GM19238 (cell line): Measurements from ENCODE around the gene DLG3.
"Not testable (repeated sequence)": the region's sequence is repeated elsewhere in the genome, so short reads cannot be mapped to it uniquely, and the experiment has no call there.

Source experiments
- DNase-seq: peaks from one replicate; pipeline ENCODE4 v3.0.0; 2011; ENCODE audit warnings: low spot score; ENCODE audit not compliant: insufficient read length

The DLG3 gene

DNA sequence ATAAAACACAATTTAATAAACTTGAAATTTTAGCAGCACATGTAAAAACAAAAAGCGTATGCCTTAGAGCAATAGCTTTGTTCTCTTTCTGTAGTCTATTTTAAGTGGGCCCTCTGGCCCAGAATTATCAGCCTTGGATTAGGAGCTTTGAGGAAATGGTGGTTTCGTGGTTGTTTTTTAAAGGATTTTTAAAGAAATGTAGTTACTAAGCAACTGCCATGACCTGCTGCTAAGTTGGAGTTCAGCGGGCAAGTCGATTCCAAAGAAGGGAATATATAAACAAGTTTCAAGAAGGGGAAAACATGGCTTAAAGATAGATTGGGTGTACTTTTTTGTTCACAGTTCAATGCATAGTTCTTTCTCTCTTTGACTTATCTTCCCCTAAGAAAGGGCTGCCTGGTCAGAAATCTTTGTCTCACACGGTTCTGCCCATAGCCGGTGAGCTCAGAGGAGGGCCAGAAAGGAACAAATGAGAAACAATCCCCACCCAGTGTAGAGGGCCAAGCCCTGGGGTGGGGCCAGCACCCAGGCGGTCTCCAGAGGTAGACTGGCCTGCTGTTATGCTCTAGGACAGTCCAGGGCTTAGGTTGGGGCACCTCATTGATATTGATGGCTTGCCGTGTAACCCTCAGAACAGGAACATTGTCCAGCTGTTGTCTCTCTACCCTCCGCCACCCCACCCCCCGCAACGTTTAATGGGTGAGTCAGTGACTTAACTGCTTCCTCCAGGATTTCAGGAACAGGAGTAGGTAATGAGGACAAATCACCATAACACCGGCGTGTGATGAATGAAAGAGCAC lies 32.5 kb downstream of the DLG3 start:
- DNase-seq: no peak

DNA sequence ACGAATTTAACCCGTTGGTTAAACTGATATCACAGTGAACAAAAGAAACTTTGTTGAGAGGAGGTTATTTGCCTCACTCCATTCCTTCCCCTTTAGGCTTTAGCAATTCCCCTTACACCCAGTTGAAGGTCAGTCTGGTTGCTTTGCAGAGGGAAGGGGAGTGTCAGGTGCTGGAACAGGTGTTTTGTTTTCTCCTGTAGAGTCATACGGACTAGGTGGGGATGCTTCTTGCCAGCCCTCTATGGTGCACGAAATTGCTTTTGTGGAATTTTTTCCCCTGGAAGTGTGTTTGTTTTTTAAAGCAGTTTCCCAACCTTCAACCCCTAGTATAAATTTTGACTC lies 33.1 kb downstream of the DLG3 start:
- DNase-seq: no peak

DNA sequence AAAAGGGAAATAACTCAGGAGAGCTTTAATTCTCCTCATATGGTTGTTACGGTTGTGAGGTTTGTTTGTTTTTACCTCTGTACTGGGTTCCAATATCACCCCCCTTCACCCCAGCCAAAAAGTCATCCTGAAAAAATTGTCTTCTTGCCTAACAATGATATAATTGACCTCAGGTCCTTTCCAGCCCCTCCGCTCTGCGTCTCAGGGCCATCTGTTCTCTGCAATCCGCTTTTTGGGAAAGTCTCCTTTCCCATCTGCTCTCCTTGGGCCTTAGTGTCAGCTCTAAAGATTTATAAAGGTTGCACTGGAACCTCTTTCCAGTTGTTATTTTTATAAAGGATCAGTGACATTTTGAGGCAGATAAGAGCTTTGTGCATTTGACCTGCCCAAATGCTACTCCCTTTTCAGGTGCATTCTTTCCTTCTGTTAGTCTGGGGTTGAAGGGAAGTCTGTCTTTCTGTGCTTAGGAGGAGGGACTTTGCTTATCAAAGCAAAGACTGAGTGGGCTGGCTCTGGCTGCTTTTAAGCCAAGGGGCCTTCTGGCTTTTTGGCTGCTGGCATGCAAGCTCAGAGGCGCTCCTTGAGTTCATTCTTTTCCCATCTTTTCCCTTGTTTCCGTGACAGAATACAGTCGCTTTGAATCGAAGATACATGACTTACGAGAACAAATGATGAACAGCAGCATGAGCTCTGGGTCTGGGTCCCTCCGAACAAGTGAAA lies 34.1 kb downstream of the DLG3 start:
- no peak for DNase-seq

DNA sequence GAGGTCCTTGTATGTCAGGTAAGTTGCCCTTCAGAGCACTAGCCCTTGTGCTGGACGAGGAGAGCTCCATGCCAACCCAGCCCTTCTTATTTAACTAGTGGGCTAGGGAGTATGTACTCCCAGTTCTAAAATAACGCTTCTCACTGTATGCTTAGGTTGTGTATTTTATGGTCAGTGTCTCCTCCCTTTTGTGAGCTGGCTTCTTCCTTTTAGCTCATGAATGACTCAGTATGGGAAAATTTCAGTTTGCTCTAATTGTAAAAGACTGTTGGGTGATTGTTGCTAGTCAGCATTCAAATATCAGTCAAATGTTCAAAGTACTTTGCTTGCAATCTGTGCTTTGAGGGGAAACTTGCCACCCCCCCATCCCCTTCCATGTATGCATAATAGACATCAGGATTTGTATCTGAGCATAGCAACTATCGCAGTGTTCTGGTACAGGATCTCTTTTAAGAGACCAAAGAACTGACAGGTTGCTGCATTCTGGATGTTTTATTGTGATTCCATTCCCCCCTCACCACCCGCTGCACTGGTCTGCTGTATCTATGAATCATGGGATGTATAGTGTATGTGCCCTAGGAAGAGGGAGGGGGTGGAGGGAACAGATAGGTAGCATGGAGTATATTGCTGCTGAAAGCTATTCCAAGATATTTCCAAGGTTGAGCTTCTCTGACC lies 34.7 kb downstream of the DLG3 start:
- DNase-seq: no peak

DNA sequence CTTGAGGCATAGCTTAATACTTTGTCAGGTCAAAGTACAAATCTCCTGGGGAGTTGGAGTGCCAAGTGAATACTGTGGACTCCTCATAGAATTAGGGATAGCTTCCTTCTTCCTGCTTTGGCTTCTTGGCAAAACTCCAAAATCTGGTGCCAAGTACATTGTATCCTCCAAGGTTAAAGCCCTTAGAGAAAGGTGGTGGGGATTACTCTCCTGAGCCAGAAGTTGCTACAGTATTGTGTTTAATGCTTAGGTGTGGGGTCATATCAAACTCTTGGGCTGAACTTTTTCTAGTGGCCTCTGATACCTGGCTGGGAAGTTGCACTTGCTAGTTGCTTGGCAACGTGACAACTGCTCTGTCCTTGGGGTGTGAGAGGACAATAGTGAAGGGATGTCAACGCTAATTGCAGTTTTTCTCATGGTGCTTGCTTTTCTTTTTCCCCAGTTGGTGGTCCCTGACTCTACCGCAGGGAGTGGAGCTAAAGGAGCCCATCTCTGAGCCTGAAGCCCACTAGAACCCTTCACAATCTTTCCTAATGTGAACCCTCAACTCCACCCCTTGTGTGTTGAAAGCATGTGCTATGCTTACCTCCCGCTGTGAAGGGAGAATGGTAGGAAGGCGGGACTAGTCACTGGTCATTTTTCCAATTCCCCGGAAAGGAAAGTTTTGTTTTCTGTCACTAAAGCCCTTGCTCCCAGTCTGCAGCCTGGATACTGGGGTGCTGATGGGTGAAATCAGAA lies 35.5 kb downstream of the DLG3 start:
- DNase-seq: no peak

DNA sequence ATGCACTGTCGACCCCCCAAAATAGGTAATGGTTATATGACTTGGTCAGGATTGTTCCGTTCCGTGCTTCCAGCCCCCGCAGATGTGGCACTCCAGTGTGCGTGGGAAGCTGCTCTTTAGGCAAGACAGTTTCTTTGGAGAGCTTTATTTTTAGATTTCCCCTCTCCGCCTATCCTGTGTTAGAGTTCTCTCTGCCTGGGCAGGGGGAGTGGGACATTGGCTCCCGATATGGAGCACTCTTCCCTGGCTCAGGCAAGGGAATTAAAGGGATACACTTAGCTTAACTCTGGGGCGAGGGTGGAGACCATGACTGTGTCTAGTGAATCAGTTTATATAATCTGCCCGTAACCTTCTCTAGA lies 36.0 kb downstream of the DLG3 start:
- DNase-seq: no peak

DNA sequence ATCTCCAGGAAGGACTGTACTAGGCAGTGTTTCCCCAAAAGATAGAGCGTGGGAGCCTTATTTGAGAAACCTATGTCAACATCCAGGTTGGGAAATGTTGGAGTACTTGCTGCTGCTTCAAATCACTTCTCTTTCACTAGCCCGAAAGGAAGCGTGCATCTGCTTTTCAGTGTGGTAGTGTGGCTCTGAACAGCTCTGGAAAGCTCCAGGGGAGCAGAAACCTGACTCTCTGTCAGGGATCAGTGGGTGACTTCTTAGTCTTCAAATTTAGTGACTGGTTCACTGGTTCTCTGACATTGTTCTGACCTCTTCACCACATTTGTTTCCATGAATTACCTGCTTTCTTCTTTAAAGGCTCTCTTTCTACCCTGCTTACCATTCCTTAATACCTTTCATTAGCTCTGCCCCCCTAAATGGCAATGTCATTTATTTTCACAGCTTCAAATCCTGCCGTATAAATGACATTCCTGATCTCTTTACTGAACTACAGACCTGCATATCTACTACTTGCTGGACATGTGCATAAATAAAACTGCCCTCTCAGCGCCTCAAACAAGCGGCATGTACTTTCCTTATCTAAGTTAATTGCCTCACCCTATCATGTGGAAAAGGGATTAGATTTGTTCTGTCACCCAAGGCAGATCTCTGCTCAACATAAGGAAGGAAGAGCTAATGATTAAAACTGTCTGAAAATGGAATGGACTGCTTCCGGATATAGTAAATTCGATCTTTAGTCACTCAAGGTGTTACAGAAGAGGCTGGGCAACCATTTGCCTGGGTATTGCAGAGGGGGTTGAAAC lies 37.0 kb downstream of the DLG3 start:
- DNase-seq: no peak

DNA sequence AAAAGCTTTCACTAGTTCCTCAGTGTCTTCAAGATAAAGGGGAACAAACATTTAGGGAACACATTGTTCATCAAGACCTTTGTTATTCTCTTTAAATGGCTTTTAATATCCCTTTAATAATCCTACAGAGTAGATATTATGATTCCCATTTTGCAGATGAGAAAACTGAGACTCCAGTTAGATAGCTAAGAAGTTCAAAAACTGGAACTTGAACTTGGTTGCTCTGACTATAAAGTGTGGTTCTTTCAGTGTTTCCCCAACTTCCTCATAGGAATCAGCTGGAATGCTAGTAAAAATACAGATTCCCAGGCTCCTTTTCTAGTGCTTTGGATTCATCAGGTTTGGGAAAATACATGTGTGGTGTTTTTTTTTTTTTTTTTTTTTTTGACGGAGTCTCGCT lies 37.7 kb downstream of the DLG3 start:
- DNase-seq: no peak

DNA sequence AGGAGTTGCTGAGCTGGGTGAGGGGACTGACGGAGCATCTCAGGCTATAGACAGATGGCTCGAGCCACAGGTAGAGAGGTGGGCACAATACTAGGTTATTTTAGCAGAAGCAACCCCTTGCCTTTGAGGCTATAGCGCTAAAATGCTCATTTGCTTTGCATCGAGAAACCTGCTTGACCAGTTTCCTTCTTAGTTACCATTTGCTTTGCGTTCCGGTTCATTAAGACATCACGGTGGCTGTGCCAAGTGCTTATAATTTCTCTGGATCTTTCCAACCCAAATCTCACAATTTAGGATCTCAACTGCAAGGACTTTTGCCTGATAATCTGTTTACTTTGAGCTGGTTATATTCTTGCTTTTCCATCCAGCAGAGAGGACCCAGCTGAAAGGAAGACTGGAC lies 40.8 kb downstream of the DLG3 start:
- DNase-seq: no peak

DNA sequence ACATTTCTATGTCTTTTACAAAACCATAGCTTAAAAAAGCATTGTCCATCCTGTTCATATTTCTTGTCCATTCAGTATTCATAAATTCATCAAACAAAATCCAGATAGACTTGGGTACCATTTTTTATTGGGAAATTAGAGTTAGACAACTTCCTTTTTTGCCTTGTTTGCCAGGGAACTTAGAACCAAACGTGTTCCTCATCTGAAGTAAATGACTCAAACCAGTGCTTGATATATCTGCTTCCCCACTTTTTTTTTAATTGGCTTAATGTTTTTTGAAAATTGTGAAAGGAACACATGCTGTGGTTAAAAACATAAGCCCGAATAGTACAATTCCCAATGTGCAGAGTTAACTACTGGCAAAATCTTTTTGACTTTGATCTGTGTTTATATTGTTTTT lies 44.2 kb downstream of the DLG3 start:
- DNase-seq: no peak

DNA sequence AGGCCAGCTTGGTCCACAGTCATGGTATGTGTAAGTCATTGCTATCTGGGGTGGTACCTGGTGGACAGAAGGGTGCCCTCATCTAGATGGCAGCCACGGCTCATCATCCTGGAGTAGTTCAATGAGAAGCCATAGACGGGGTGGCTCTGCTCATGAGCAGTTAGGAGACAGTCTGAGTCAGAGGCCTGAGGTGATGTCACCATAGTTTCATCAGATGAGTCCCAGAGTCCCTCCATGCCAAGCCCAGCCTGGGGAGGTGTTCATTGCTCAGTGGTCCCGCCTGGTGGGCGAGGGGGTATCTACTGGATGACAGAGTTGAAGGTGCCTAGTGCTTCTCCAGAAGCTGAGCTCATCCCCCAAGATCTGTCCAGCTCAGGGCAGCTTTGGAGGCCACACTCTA lies 49.8 kb downstream of the DLG3 start:
- no peak for DNase-seq

DNA sequence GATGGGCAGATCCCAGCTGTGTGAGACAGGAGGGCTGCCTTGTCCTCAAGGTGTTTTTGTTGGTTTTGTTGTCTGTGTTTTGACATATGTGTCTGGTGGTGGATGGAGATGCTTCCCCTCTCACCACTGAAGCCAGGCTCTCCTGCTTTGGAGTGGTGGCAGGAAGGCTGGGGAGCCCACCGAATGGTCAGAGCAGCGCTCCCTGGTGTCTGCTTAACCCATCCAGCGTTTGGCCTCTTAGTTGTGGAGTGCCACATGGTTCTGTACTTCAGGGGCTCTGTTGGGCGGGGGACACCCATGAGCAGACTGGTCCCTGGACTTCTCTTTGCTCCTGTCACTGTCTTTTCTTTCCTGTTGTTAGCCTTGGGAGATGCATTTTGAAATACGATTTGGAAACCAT lies 51.9 kb downstream of the DLG3 start:
- DNase-seq: no peak

DNA sequence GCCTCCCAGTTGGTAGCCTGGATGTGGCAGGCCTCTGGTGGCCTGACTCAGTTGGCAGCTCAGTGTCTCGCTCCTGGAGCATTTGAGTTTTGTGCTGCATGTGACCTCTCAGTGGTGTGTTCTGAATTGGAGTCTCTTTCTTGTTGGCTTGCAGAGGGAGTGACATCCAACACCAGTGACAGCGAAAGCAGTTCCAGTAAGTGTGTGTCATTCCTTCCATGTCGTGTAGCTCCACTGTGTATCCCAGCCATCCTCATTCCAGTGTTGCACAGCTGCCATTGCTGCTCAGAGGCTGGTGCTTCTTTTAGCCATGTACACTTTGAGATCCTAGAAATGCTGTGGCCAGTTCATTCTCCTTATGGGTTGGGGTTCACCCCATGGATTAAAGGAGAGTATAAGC lies 52.4 kb downstream of the DLG3 start:
- DNase-seq: no peak

DNA sequence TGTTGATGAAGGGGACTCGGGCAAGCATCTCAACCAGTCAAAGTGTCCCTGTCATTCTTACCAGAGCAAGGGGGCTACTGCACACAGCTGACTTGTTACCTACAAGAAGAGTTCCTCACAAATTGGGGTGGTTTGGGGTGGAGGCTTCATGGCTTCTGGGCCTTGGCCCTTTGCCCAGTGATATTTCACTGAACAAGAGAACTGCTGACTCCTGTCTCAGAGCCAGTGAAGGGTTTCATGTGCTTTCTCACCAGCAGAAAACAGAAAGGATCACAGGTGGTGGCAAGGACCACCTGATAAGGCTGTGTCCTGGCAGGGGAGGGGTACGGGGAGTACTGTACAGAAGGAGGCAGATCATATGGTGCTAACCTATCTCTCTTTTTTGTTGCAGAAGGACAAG lies 53.5 kb downstream of the DLG3 start:
- no peak for DNase-seq

DNA sequence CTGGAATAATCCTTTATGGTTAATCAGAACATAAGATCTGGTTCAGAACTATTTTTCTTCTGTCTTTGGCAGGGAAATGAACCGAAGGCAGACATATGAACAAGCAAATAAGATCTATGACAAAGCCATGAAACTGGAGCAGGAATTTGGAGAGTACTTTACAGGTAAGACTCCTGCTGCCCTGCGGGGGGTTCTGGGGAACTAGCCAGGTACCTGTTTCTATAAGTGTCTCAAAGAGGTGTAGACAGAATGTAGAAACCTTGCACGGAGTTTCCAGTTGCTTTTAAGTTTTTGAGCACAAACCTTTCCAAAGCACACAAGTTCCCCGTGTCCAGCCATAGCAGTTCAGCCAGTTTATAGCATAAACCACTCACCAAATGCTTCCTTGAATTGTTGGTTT lies 56.2 kb downstream of the DLG3 start:
- no peak for DNase-seq

DNA sequence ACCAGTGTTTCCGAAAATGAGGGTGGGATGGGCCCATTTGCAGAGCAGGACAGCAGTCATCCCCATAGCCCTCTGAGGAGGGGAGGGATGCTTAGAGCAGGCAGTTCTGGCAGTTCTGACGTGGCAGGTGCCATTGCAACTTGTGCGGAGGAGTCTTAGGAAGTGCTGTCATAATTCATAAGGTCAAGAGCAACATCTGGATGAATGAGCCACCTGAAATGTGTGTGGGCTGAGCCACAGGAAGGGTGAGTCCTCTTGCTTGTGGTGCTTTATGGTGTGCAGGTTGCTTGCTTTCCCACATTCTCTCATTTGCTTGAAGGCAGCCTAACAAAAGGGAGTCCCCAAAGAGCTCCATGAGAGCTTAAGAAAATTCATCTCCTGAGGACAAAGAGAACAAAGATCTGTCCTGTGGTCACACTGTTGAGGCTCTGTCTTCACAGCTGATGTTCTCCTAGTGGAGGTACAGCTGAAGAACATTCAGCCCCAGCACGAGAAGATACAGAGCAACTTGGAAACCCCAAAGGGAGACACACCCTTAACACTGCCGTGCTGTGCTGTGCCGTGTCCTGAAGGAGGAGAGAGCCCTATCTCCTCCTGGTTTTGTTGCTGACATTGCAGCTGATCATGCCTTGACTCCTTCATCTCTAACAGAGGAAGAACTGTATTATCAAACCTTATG lies 60.3 kb downstream of the DLG3 start:
- DNase-seq: no peak

DNA sequence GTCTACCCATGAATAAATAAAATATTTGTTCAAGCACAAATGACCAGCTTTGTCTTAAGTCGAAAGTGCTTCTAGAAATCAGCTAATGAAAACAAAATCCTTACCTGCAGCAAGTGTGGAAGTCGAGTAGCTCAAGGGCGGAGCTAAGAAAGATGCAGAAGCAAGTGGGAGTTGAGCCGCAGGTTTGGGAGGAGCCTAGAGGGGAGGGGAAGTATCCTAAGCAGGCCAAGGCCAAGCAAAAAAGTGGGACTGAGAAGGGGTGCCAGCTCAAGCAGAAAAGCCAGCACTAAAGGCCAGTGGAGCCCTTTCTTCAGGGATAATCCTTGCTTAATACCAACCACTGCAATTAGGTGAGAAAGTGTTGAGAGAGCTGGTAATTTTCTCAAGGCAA lies 60.8 kb downstream of the DLG3 start:
- no peak for DNase-seq

DNA sequence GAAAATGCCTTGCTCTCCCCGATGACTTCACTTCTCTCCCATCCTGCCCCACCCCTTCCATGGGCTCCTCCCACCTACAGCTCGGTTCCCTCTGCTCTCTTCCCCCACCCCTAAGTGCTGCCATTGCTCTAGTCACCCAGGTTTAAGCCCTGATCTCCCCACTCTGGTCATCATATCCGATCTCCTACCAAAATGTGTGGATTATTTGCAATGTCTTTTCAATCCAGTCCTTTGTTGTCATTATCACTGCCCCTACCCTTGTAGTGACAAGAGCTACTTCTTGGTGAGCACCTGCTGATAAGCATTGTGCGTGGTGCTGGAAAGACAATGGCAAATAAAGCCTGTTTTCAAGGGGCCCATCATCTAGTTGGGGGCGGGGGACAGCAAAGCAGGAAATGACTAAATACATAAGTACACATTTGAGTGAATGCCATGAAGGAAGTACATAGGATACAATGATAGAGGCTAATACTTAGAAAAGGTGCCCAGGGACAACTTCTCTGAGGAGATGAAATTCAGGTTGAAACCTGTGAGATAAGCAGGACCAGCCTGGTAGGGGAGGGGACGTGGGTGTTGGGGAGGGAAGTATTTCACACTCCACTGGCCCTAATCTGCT lies 63.8 kb downstream of the DLG3 start:
- DNase-seq: no peak

DNA sequence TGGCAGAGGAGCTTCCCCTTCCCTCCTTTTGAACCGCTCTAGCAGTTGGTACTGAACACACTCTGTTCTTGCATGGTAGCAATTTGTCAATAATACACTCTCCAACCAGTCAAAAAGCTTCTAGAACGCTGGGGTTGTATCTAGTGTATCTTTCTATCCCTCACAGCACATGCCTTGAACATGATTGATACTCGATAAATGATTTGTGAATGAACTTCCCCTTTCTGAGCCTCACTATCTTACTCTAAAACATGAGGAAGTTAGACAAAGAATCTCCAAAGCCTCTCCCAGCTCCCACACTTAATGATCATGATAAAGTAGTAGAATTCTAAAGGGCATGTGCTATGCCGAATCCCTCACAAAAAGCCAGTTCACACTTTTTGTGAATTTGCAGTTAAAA lies 64.4 kb downstream of the DLG3 start:
- no peak for DNase-seq

DNA sequence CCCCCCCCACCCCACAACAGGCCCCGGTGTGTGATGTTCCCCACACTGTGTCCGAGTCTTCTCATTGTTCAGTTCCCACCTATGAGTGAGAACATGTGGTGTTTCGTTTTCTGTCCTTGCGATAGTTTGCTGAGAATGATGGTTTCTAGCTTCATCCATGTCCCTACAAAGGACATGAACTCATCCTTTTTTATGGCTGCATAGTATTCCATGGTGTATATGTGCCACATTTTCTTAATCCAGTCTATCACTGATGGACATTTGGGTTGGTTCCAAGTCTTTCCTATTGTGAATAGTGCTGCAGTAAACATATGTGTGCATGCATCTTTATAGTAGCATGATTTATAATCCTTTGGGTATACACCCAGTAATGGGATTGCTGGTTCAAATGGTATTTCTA lies 70.6 kb downstream of the DLG3 start:
- DNase-seq: not testable (repeated sequence)
